CD14-positive monocyte (primary cell): ENCODE data around the gene BCR. TPM values are rescaled to one million over a fixed set of nuclear protein-coding genes. Genes with fewer than 3 reads are reported as not detected.

Experiments used
- DNase-seq, 3 donors: peaks; one replicate each; pipeline ENCODE4 v3.0.0-alpha.2; 2011 to 2022
- H2AFZ ChIP-seq: 2 replicates; pipeline ENCODE4 v1.6.0; 2012; ENCODE audit warnings: mild to moderate bottlenecking, low read depth, low read length, inconsistent platforms; ENCODE audit not compliant: insufficient read depth, poor library complexity, severe bottlenecking
- H3K27ac ChIP-seq, 2 donors: 1 replicate in 1 of 2; 2 replicates in 1 of 2; pipeline ENCODE4 v1.5.1; 2012 to 2013; ENCODE audit warnings: low read length in 2 of 2, control low read depth in 1 of 2, inconsistent platforms in 1 of 2, low read depth in 1 of 2, mild to moderate bottlenecking in 1 of 2
- H3K27me3 ChIP-seq, 2 donors: one replicate each; pipeline versions ENCODE4 v1.6.0 to v1.6.1; 2011 to 2013; ENCODE audit warnings: low read length in 2 of 2; ENCODE audit not compliant: control insufficient read depth in 2 of 2, insufficient read depth in 2 of 2
- H3K36me3 ChIP-seq, 2 donors: replicated peaks in 1 of 2; 1 replicate in 1 of 2; 2 replicates in 1 of 2; pipeline versions ENCODE4 v1.5.1 to v1.6.1; 2012 to 2013; ENCODE audit warnings: low read length in 2 of 2, control low read depth in 1 of 2, inconsistent platforms in 1 of 2, mild to moderate bottlenecking in 1 of 2; ENCODE audit not compliant: insufficient read depth in 2 of 2, control insufficient read depth in 1 of 2
- H3K4me1 ChIP-seq, 2 donors: 1 replicate in 1 of 2; 2 replicates in 1 of 2; pipeline versions ENCODE4 v1.5.1 to v1.6.1; 2012 to 2013; ENCODE audit warnings: low read length in 2 of 2, control low read depth in 1 of 2, inconsistent platforms in 1 of 2, mild to moderate bottlenecking in 1 of 2, moderate library complexity in 1 of 2; ENCODE audit not compliant: insufficient read depth in 2 of 2, control insufficient read depth in 1 of 2
- H3K4me2 ChIP-seq: replicated peaks from 2 replicates; pipeline ENCODE3; 2012; ENCODE audit warnings: low read length, moderate library complexity, mild to moderate bottlenecking; ENCODE audit not compliant: poor library complexity, severe bottlenecking; ENCODE audit errors: extremely low read depth
- H3K4me3 ChIP-seq, 3 experiments: fragments of 200-600 bp in 1 of 3; sonication (generic) in 1 of 3; replicated peaks in 1 of 3; 1 replicate in 2 of 3; 2 replicates in 1 of 3; pipeline ENCODE4 v1.5.1; 2011 to 2013; ENCODE audit warnings: low read length in 3 of 3, mild to moderate bottlenecking in 3 of 3, control low read depth in 2 of 3, low read depth in 2 of 3, inconsistent platforms in 1 of 3, moderate library complexity in 1 of 3
- H3K79me2 ChIP-seq: 2 replicates; pipeline ENCODE4 v1.6.0; 2012; ENCODE audit warnings: mild to moderate bottlenecking, control low read depth, inconsistent platforms, low read length, moderate library complexity; ENCODE audit not compliant: insufficient read depth
- H3K9ac ChIP-seq: 2 replicates; pipeline ENCODE4 v1.6.0; 2017; ENCODE audit warnings: low read length, mild to moderate bottlenecking; ENCODE audit not compliant: insufficient read depth, poor library complexity, severe bottlenecking
- H3K9me3 ChIP-seq, 2 donors: replicated peaks in 1 of 2; 1 replicate in 1 of 2; 2 replicates in 1 of 2; pipeline versions ENCODE4 v1.5.1 to v1.6.1; 2012 to 2013; ENCODE audit warnings: low read length in 2 of 2, control low read depth in 1 of 2; ENCODE audit not compliant: control insufficient read depth in 1 of 2, insufficient read depth in 1 of 2
- H4K20me1 ChIP-seq: 2 replicates; pipeline ENCODE4 v1.6.0; 2012; ENCODE audit warnings: mild to moderate bottlenecking, low read length, control low read depth, moderate library complexity; ENCODE audit not compliant: insufficient read depth
- H3K27ac Mint-ChIP-seq, 7 donors: one replicate each; pipeline ENCODE4 v1.8.0; 2020; ENCODE audit warnings: mild to moderate bottlenecking in 7 of 7, mixed read lengths in 7 of 7, moderate library complexity in 6 of 7, inconsistent platforms in 2 of 7
- H3K27me3 Mint-ChIP-seq, 3 donors: one replicate each; pipeline ENCODE4 v1.8.0; 2021 to 2022; ENCODE audit warnings: low read depth in 3 of 3, mild to moderate bottlenecking in 3 of 3, mixed read lengths in 3 of 3, moderate library complexity in 3 of 3, inconsistent platforms in 1 of 3
- H3K36me3 Mint-ChIP-seq, 2 donors: one replicate each; pipeline ENCODE4 v1.8.0; 2020; ENCODE audit warnings: mixed read lengths in 2 of 2, inconsistent platforms in 1 of 2, mild to moderate bottlenecking in 1 of 2
- H3K4me1 Mint-ChIP-seq: one replicate; pipeline ENCODE4 v1.8.0; 2020; ENCODE audit warnings: mild to moderate bottlenecking, mixed read lengths
- H3K4me3 Mint-ChIP-seq, 2 donors: one replicate each; pipeline ENCODE4 v1.8.0; 2020; ENCODE audit warnings: mild to moderate bottlenecking in 2 of 2, mixed read lengths in 2 of 2, moderate library complexity in 1 of 2
- H3K9me3 Mint-ChIP-seq, 7 donors: one replicate each; pipeline ENCODE4 v1.8.0; 2020 to 2022; ENCODE audit warnings: mixed read lengths in 7 of 7, mild to moderate bottlenecking in 6 of 7, moderate library complexity in 6 of 7, inconsistent platforms in 2 of 7
- WGBS: methylation state at CpG from one replicate; pipeline ENCODE4 v1.1.5; 2013; ENCODE audit warnings: missing lambda C conversion rate; ENCODE audit not compliant: insufficient coverage; 5-methylcytosine and 5-hydroxymethylcytosine counted together
- intact Hi-C, 2 donors: fragments of 100-400 bp; cut with micrococcal nuclease; formaldehyde crosslinking; loops; one replicate each; pipeline versions ENCODE4 v1.15.0 to v1.15.1; 2023
- polyA plus RNA-seq, 3 donors: library from polyadenylated mRNA; depleted of rRNA in 1 of 3; unstranded in 2 of 3; stranded (reverse) in 1 of 3; fragments of 300-500 nt in 2 of 3; fragments of >200 nt in 1 of 3; fragmentation: Illumina TruSeq in 2 of 3; gene quantifications; 1 replicate in 2 of 3; 2 replicates in 1 of 3; pipeline ENCODE4 v1.2.3, GENCODE V29; 2012 to 2021
- TF ChIP-seq, protein P1 (sequence below): fragments of 200-600 bp; IDR thresholded peaks from one replicate; pipeline ENCODE4 v1.8.0; 2022; ENCODE audit warnings: antibody characterized with exemption, mild to moderate bottlenecking

Gene BCR
- polyA plus RNA-seq, 3 donors: 0.97 to 20.9 (median 0.97) TPM

DNA sequence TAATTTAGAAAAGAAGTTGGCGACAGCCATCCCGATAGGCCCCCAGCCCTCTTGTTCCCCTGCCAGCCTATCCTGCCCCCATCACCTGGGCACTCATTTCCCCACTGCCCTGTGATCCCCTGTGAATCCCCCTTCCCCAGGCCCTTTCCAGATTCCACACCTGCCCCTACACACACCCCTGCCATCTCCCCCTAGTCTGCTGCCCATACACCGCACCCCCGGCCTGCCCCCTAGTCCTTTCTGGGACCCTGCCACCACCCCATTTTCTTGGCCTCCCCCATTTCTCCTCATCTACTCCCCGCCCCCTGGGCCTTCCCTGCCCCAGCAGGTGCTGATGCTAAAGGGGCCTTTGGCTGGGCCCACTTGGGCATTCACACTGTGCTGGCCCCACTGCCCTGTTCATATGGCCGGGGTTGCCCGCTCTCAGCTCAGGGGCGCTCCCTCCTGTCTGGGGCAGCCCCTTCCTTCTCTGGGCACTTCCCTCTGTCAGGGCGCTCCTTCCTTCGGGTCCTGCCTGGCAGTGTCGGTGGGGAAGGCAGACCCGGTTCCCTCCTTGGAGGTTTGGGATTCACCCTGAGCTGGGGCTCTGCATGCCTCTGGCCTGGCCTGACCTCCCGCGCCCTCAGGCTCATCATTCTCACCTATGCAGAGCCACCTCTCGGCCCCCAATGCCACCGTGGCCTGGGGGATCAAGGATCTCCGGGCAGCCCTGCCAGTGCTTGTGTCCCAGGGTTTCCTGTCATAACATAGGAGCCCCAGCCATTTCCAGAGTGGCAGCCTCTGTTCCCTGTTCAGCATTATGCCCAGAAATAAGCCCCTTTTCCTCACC, 108.2 kb downstream of the BCR start:
- Histone ChIP-seq H3K27ac (no peak overlapping the region), H3K9ac (no peak overlapping the region), H3K4me2 (no peak overlapping the region), H4K20me1 (peaks cover 5% of the 10 kb centered on the region), H3K36me3 (peaks cover 84 to 100% of the 10 kb centered on the region in 2 donors), H3K79me2 (no peaks in the 10 kb centered on the region), H2AFZ (no peak overlapping the region), H3K4me3 (no peak overlapping the region), H3K9me3 (no peaks in the 10 kb centered on the region), H3K27me3 (no peaks in the 10 kb centered on the region), H3K4me1 (no peaks in the 10 kb centered on the region)
- Mint-ChIP-seq H3K9me3 (peaks cover 0 to 1% (median 0%) of the 10 kb centered on the region in 7 donors), H3K27me3 (no peaks in the 10 kb centered on the region), H3K36me3 (peaks cover 82 to 94% of the 10 kb centered on the region in 2 donors), H3K4me1 (no peaks in the 10 kb centered on the region), H3K27ac (peak overlapping the region in 3 of 7 donors; percentile 26 to 64 (median 41)), H3K4me3 (no peak overlapping the region)
- no peak for DNase-seq
- TF ChIP-seq, protein P1, sequence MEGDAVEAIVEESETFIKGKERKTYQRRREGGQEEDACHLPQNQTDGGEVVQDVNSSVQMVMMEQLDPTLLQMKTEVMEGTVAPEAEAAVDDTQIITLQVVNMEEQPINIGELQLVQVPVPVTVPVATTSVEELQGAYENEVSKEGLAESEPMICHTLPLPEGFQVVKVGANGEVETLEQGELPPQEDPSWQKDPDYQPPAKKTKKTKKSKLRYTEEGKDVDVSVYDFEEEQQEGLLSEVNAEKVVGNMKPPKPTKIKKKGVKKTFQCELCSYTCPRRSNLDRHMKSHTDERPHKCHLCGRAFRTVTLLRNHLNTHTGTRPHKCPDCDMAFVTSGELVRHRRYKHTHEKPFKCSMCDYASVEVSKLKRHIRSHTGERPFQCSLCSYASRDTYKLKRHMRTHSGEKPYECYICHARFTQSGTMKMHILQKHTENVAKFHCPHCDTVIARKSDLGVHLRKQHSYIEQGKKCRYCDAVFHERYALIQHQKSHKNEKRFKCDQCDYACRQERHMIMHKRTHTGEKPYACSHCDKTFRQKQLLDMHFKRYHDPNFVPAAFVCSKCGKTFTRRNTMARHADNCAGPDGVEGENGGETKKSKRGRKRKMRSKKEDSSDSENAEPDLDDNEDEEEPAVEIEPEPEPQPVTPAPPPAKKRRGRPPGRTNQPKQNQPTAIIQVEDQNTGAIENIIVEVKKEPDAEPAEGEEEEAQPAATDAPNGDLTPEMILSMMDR: no peak
- WGBS: 95% methylated on average over 14 of the region's 17 CpGs
- intact Hi-C loops: loop anchor here in 1 of 2 donors (10.0 kb wide), 1 partner anchor 334 kb away; no protein-coding TSS in a partner anchor

DNA sequence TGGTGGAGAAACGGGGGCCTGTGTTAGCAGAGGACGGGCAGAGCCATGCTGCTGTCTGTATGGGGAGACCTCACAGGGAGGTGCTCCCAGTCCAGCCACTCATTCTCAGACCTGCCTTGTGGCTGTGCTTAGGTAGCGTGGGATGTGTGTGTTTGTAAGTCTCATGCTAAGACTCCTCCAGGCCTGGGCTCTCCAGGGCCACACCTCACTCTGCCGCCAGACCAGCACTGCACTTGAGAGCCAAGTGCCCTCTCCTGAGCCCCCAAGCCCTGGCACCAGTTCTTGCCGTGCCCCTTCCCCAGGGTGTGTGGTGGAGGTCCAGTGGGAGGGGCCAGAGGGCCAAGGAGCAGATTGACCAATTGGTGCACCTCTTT, 108.8 kb downstream of the BCR start:
- H3K27ac Mint-ChIP-seq: peak overlapping the region in 2 of 7 donors; percentile 15 to 35
- TF ChIP-seq, protein P1: no peak

More for the DNA sequence above, 108.8 kb downstream of the BCR start:
- no peaks in the 10 kb centered on the region for H3K4me1 ChIP-seq
- H3K27ac ChIP-seq: no peak overlapping the region
- Mint-ChIP-seq H3K27me3 (no peaks in the 10 kb centered on the region), H3K36me3 (peaks cover 85 to 96% of the 10 kb centered on the region in 2 donors), H3K9me3 (peaks cover 0 to 1% (median 0%) of the 10 kb centered on the region in 7 donors), H3K4me1 (no peaks in the 10 kb centered on the region), H3K4me3 (no peak overlapping the region)
- DNase-seq: no peak
- H3K4me2 ChIP-seq: no peak overlapping the region
- no peak overlapping the region for H2AFZ ChIP-seq
- intact Hi-C loops: loop anchor here in 1 of 2 donors (10.0 kb wide), 1 partner anchor 334 kb away; no protein-coding TSS in a partner anchor
- WGBS: 85% methylated on average over 5 of the region's 5 CpGs
- no peaks in the 10 kb centered on the region for H3K9me3 ChIP-seq
- no peaks in the 10 kb centered on the region for H3K27me3 ChIP-seq
- H3K36me3 ChIP-seq: peaks cover 84 to 100% of the 10 kb centered on the region in 2 donors
- H4K20me1 ChIP-seq: peaks cover 5% of the 10 kb centered on the region
- H3K79me2 ChIP-seq: no peaks in the 10 kb centered on the region
- no peak overlapping the region for H3K9ac ChIP-seq
- H3K4me3 ChIP-seq: no peak overlapping the region
